Measurements from ENCODE around the gene SLC35F3. TPM values are rescaled to one million over a fixed set of nuclear protein-coding genes. Genes with fewer than 3 reads are reported as not detected.

The SLC35F3 gene
- total RNA-seq, 1 donor from 2014 or later: not detected

- DNase-seq: no peak
- Histone ChIP-seq H3K27me3 (ENCODE audit: low read depth) (peaks cover 78% of the 10 kb centered on the region), H3K27ac (replicated peaks) (no peak overlapping the region)
Measured at GRCh38 chr1:234276151-234276788, 371.8 kb downstream of the SLC35F3 start.

GRCh38 chr1:234277161-234277868, 372.8 kb downstream of the SLC35F3 start:
- Histone ChIP-seq H3K27me3 (ENCODE audit: low read depth) (peaks cover 75% of the 10 kb centered on the region), H3K27ac (replicated peaks) (no peak overlapping the region), H3K9me3 (replicated peaks) (no peaks in the 10 kb centered on the region), H3K4me1 (no peaks in the 10 kb centered on the region), H3K4me3 (no peak overlapping the region), H3K36me3 (no peaks in the 10 kb centered on the region)
- intact Hi-C loops (cut with micrococcal nuclease): no loop called here
- no peak for TF ChIP-seq CTCF (IDR thresholded peaks at IDR 0.05; ENCODE audit: borderline replicate concordance)
- no peak for DNase-seq

More at GRCh38 chr1:234276151-234276788, 371.8 kb downstream of the SLC35F3 start:
- no peak for TF ChIP-seq CTCF (IDR thresholded peaks at IDR 0.05; ENCODE audit: borderline replicate concordance)
- Histone ChIP-seq H3K4me3 (no peak overlapping the region), H3K36me3 (no peaks in the 10 kb centered on the region), H3K4me1 (no peaks in the 10 kb centered on the region), H3K9me3 (replicated peaks) (no peaks in the 10 kb centered on the region)
- intact Hi-C loops (cut with micrococcal nuclease): no loop called here

- no peak overlapping the region for H3K27ac ChIP-seq (replicated peaks)
- no peak for DNase-seq
- TF ChIP-seq CTCF (IDR thresholded peaks at IDR 0.05; ENCODE audit: borderline replicate concordance): no peak
- H3K36me3 ChIP-seq: no peaks in the 10 kb centered on the region
- H3K27me3 ChIP-seq (ENCODE audit: low read depth): peaks cover 74% of the 10 kb centered on the region
- intact Hi-C loops (cut with micrococcal nuclease): no loop called here
- H3K9me3 ChIP-seq (replicated peaks): no peaks in the 10 kb centered on the region
- H3K4me3 ChIP-seq: no peak overlapping the region
- H3K4me1 ChIP-seq: no peaks in the 10 kb centered on the region
Measured at GRCh38 chr1:234279021-234279420, 374.5 kb downstream of the SLC35F3 start.

DNA sequence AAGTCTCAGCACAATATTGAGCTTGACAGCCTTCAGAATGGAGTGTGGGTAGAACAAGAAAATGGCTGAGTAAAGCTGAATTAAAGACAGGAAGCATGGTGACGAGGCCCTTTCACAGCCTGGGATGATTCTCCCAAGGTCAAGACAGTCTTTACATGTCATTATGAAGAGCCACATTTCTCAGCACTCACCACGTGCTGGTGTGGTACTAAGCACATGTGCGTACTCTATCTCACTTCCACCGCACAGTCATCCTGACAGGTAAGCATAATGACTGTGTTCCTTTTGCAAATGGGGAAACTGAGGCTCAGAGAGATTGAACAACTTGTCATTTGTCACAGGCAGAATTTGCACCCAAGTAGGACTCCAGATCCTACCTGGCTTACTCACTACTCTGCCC, 376.0 kb downstream of the SLC35F3 start:
- Histone ChIP-seq H3K36me3 (no peaks in the 10 kb centered on the region), H3K27ac (replicated peaks) (no peak overlapping the region), H3K4me3 (no peak overlapping the region), H3K27me3 (ENCODE audit: low read depth) (peaks cover 75% of the 10 kb centered on the region), H3K9me3 (replicated peaks) (no peaks in the 10 kb centered on the region), H3K4me1 (no peaks in the 10 kb centered on the region)
- intact Hi-C loops (cut with micrococcal nuclease): no loop called here
- TF ChIP-seq CTCF (IDR thresholded peaks at IDR 0.05; ENCODE audit: borderline replicate concordance): no peak
- DNase-seq: no peak

GRCh38 chr1:234281826-234282489, 377.5 kb downstream of the SLC35F3 start:
- no peaks in the 10 kb centered on the region for H3K4me1 ChIP-seq
- H3K27ac ChIP-seq (replicated peaks): no peak overlapping the region
- peaks cover 78% of the 10 kb centered on the region for H3K27me3 ChIP-seq (ENCODE audit: low read depth)
- TF ChIP-seq CTCF (IDR thresholded peaks at IDR 0.05; ENCODE audit: borderline replicate concordance): no peak
- H3K36me3 ChIP-seq: no peaks in the 10 kb centered on the region
- H3K4me3 ChIP-seq: no peak overlapping the region
- DNase-seq: no peak
- H3K9me3 ChIP-seq (replicated peaks): no peaks in the 10 kb centered on the region
- intact Hi-C loops (cut with micrococcal nuclease): no loop called here
